B cell (primary cell): Measurements from ENCODE around the gene BET1. TPM values are rescaled to one million over a fixed set of nuclear protein-coding genes. Genes with fewer than 3 reads are reported as not detected.

Experiments
- ATAC-seq: fragments of 200-7000 bp; cut with Tn5 transposase; one replicate; pipeline ENCODE4 v1.10.0; 2021; ENCODE audit warnings: low read depth, mild to moderate bottlenecking, moderate number of reproducible peaks, moderate library complexity
- CTCF ChIA-PET: fragments of 350-600 bp; sonication (Branson Sonifier 250); formaldehyde crosslinking; loops from one replicate; lab custom pipeline; 2021; ENCODE audit warnings: antibody characterized with exemption, inconsistent platforms; lab: Charles Lee
- POLR2A ChIA-PET: fragments of 350-600 bp; sonication (Branson Sonifier 250); formaldehyde crosslinking; loops from one replicate; lab custom pipeline; 2021; ENCODE audit warnings: antibody characterized with exemption; lab: Charles Lee
- DNase-seq: peaks from one replicate; pipeline ENCODE4 v3.0.0; 2013
- H2AFZ ChIP-seq: 2 replicates; pipeline ENCODE4 v1.6.1; 2012; ENCODE audit warnings: mild to moderate bottlenecking, low read depth, low read length; ENCODE audit not compliant: insufficient read depth, poor library complexity, severe bottlenecking
- H3K27ac ChIP-seq, 2 donors: 1 replicate in 1 of 2; 2 replicates in 1 of 2; pipeline ENCODE4 v1.5.1; 2012 to 2013; ENCODE audit warnings: low read length in 2 of 2, mild to moderate bottlenecking in 2 of 2, moderate library complexity in 1 of 2
- H3K27me3 ChIP-seq, 4 experiments: fragments of 200-600 bp in 1 of 4; sonication (generic) in 1 of 4; replicated peaks in 1 of 4; 1 replicate in 2 of 4; 2 replicates in 2 of 4; pipeline versions ENCODE4 v1.6.1 to v1.7.0; 2013 to 2016; ENCODE audit warnings: low read length in 3 of 4, mild to moderate bottlenecking in 2 of 4, mixed read lengths in 1 of 4, moderate library complexity in 1 of 4; ENCODE audit not compliant: insufficient read depth in 4 of 4, control insufficient read depth in 3 of 4; ENCODE audit errors: control extremely low read depth in 1 of 4
- H3K36me3 ChIP-seq, 2 experiments: replicated peaks in 1 of 2; 1 replicate in 1 of 2; 2 replicates in 1 of 2; pipeline versions ENCODE4 v1.6.1 to v1.7.1; 2013; ENCODE audit warnings: low read length in 1 of 2; ENCODE audit not compliant: insufficient read depth in 2 of 2, control insufficient read depth in 1 of 2; ENCODE audit errors: control extremely low read depth in 1 of 2, extremely low read depth in 1 of 2
- H3K4me1 ChIP-seq, 2 donors: fragments of 200-600 bp in 1 of 2; sonication (generic) in 1 of 2; 1 replicate in 1 of 2; 2 replicates in 1 of 2; pipeline versions ENCODE4 v1.5.1 to v1.6.1; 2013 to 2017; ENCODE audit warnings: low read length in 2 of 2; ENCODE audit not compliant: control insufficient read depth in 2 of 2, insufficient read depth in 2 of 2
- H3K4me2 ChIP-seq: replicated peaks from 2 replicates; pipeline ENCODE3; 2012; ENCODE audit warnings: mild to moderate bottlenecking, low read depth, low read length; ENCODE audit not compliant: poor library complexity, severe bottlenecking
- H3K4me3 ChIP-seq, 5 experiments: fragments of 200-600 bp in 1 of 5; sonication (generic) in 1 of 5; 1 replicate in 3 of 5; 2 replicates in 2 of 5; pipeline versions ENCODE4 v1.5.1 to v1.7.0; 2011 to 2016; ENCODE audit warnings: low read length in 4 of 5, mild to moderate bottlenecking in 4 of 5, low read depth in 2 of 5, control low read depth in 1 of 5, moderate library complexity in 1 of 5; ENCODE audit not compliant: insufficient read depth in 1 of 5; ENCODE audit errors: control extremely low read depth in 1 of 5, extremely low read depth in 1 of 5
- H3K79me2 ChIP-seq: fragments of 200-600 bp; sonication (generic); one replicate; pipeline ENCODE4 v1.6.0; 2016; ENCODE audit warnings: low read length; ENCODE audit not compliant: control insufficient read depth, insufficient read depth
- H3K9ac ChIP-seq: fragments of 200-600 bp; sonication (generic); 2 replicates; pipeline ENCODE4 v1.6.1; 2017; ENCODE audit warnings: mild to moderate bottlenecking, low read length, moderate library complexity
- H3K9me3 ChIP-seq, 3 donors: one replicate each; pipeline versions ENCODE4 v1.6.1 to v1.7.1; 2013; ENCODE audit warnings: low read length in 2 of 3; ENCODE audit not compliant: control insufficient read depth in 2 of 3, insufficient read depth in 1 of 3; ENCODE audit errors: control extremely low read depth in 1 of 3
- H4K20me1 ChIP-seq: 2 replicates; pipeline ENCODE4 v1.6.0; 2012; ENCODE audit warnings: mild to moderate bottlenecking, low read length; ENCODE audit not compliant: insufficient read depth, control insufficient read depth, poor library complexity, severe bottlenecking
- H3K27ac Mint-ChIP-seq: one replicate; pipeline ENCODE4 v1.8.0; 2021; ENCODE audit warnings: mixed read lengths
- H3K27me3 Mint-ChIP-seq: one replicate; pipeline ENCODE4 v1.8.0; 2021; ENCODE audit warnings: mixed read lengths
- H3K4me1 Mint-ChIP-seq: one replicate; pipeline ENCODE4 v1.8.0; 2021; ENCODE audit warnings: mixed read lengths
- H3K4me3 Mint-ChIP-seq: one replicate; pipeline ENCODE4 v1.8.0; 2021; ENCODE audit warnings: mixed read lengths
- H3K9me3 Mint-ChIP-seq: one replicate; pipeline ENCODE4 v1.8.0; 2022; ENCODE audit warnings: mixed read lengths; ENCODE audit not compliant: insufficient read depth
- EZH2 ChIP-seq: IDR thresholded peaks from 2 replicates; pipeline ENCODE4 v1.6.1; 2012; ENCODE audit warnings: borderline replicate concordance, low read depth, mild to moderate bottlenecking, moderate library complexity, low read length; ENCODE audit not compliant: insufficient read depth, poor library complexity, severe bottlenecking
- WGBS: methylation state at CpG from one replicate; pipeline ENCODE4 v1.1.5; 2013; ENCODE audit warnings: missing lambda C conversion rate; ENCODE audit not compliant: insufficient coverage; 5-methylcytosine and 5-hydroxymethylcytosine counted together
- intact Hi-C: fragments of 100-400 bp; cut with micrococcal nuclease; formaldehyde crosslinking; loops from one replicate; pipeline ENCODE4 v1.10.0; 2022
- polyA plus RNA-seq: library from polyadenylated mRNA; depleted of rRNA; stranded (reverse); fragments of >200 nt; gene quantifications from 2 replicates; pipeline ENCODE4 v1.2.3, GENCODE V29; 2012
- total RNA-seq, 2 donors: library from RNA; stranded (reverse); fragments of 120-200 nt in 1 of 2; gene quantifications; 1 replicate in 1 of 2; 2 replicates in 1 of 2; pipeline versions ENCODE4 v1.2.3 to v1.2.4, GENCODE V29; 2013 to 2022
- TF ChIP-seq, protein P1 (sequence below): fragments of 200-600 bp; IDR thresholded peaks from one replicate; pipeline ENCODE4 v1.8.0; 2022; ENCODE audit warnings: antibody characterized with exemption, mild to moderate bottlenecking

Gene BET1
- total and polyA plus RNA-seq, 2 donors (not counting 1 experiment from before 2014, with no cell fraction given) = 16.0 to 36.1 TPM

DNA sequence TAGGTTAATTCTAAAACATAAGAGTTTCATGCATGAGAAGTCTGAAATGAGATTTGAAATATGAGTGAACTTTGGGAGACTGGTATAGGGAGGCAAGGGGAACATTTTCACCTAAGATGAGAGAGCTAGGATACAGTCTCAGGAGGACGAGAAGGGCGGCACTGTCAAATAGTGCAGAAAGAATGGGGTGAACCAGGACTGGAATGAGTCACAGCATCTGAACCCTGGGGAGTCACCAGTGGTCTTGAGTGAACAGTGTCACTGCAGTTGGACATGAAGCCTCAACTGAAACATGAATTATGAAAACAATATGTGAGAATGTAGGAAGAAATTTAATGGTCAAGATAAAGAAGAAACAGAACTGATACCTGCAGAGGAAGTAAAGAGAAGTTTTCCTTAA is 48.9 kb downstream of the BET1 start:
- no peak overlapping the region for H2AFZ ChIP-seq
- DNase-seq = no peak
- H3K9ac ChIP-seq = no peak overlapping the region
- no peak overlapping the region for H3K4me3 ChIP-seq
- H3K36me3 ChIP-seq = no peaks in the 10 kb centered on the region
- H3K4me3 Mint-ChIP-seq = no peak overlapping the region
- H3K27ac Mint-ChIP-seq = no peak overlapping the region
- no peaks in the 10 kb centered on the region for H3K9me3 Mint-ChIP-seq
- TF ChIP-seq, protein P1, sequence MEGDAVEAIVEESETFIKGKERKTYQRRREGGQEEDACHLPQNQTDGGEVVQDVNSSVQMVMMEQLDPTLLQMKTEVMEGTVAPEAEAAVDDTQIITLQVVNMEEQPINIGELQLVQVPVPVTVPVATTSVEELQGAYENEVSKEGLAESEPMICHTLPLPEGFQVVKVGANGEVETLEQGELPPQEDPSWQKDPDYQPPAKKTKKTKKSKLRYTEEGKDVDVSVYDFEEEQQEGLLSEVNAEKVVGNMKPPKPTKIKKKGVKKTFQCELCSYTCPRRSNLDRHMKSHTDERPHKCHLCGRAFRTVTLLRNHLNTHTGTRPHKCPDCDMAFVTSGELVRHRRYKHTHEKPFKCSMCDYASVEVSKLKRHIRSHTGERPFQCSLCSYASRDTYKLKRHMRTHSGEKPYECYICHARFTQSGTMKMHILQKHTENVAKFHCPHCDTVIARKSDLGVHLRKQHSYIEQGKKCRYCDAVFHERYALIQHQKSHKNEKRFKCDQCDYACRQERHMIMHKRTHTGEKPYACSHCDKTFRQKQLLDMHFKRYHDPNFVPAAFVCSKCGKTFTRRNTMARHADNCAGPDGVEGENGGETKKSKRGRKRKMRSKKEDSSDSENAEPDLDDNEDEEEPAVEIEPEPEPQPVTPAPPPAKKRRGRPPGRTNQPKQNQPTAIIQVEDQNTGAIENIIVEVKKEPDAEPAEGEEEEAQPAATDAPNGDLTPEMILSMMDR = no peak
- TF ChIP-seq EZH2 = no peak
- no peak overlapping the region for H3K4me2 ChIP-seq
- WGBS = 67% methylated on average over 2 of the region's 2 CpGs
- ChIA-PET POLR2A (no interaction called here), CTCF (no interaction called here)
- no peak overlapping the region for H3K27ac ChIP-seq
- no peaks in the 10 kb centered on the region for H4K20me1 ChIP-seq
- intact Hi-C loops = no loop called here
- no peaks in the 10 kb centered on the region for H3K4me1 ChIP-seq
- H3K27me3 Mint-ChIP-seq = no peaks in the 10 kb centered on the region
- H3K9me3 ChIP-seq = no peaks in the 10 kb centered on the region
- H3K27me3 ChIP-seq = no peaks in the 10 kb centered on the region
- no peak for ATAC-seq
- no peaks in the 10 kb centered on the region for H3K79me2 ChIP-seq
- H3K4me1 Mint-ChIP-seq = no peaks in the 10 kb centered on the region

DNA sequence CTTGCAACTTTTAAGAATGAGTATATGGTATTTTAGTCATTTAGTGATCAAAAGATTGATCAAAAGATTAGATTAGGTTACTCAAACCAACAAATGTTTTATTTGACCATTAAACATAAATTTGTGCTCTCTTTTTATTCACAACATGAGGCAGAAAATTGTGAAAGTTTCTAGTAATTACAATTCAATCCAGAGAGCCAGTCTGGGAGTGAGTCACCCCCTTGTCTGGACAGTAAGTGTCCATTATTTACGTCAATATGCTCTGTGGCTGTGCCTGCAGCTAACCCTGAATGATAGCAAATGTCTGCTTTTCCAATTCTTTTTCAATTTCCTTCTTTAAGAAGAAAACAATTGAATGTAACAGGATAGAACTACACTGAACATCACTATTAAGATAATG is 54.7 kb downstream of the BET1 start:
- no peak overlapping the region for H2AFZ ChIP-seq
- no peak overlapping the region for H3K4me3 ChIP-seq
- Mint-ChIP-seq H3K9me3 (no peaks in the 10 kb centered on the region), H3K27me3 (no peaks in the 10 kb centered on the region), H3K4me3 (no peak overlapping the region), H3K4me1 (peaks cover 2% of the 10 kb centered on the region), H3K27ac (no peak overlapping the region)
- H3K9me3 ChIP-seq = no peaks in the 10 kb centered on the region
- no peak overlapping the region for H3K27ac ChIP-seq
- H3K36me3 ChIP-seq = no peaks in the 10 kb centered on the region
- WGBS = 80% methylated on average over 1 of the region's 1 CpG
- no peaks in the 10 kb centered on the region for H4K20me1 ChIP-seq
- intact Hi-C loops = no loop called here
- ChIA-PET POLR2A (no interaction called here), CTCF (no interaction called here)
- H3K79me2 ChIP-seq = no peaks in the 10 kb centered on the region
- no peak overlapping the region for H3K9ac ChIP-seq
- H3K4me2 ChIP-seq = no peak overlapping the region
- DNase-seq = no peak
- TF ChIP-seq EZH2 = no peak
- TF ChIP-seq, protein P1 = no peak
- no peaks in the 10 kb centered on the region for H3K4me1 ChIP-seq
- ATAC-seq = no peak
- no peaks in the 10 kb centered on the region for H3K27me3 ChIP-seq
